NB4 (cell line): ENCODE data around the gene TRAP1.

Experiments
- DNase-seq: peaks from one replicate; pipeline ENCODE4 v3.0.0; 2010; ENCODE audit warnings: low read depth
- H3K4me3 ChIP-seq: one replicate; pipeline ENCODE4 v1.5.1; 2011; ENCODE audit warnings: mild to moderate bottlenecking, low read depth, low read length, moderate library complexity
- CTCF ChIP-seq: IDR thresholded peaks from one replicate; pipeline ENCODE4 v1.5.1; 2012; ENCODE audit warnings: low read depth, low read length
- MAX ChIP-seq: IDR thresholded peaks from 2 replicates; pipeline ENCODE4 v1.6.1; 2011; ENCODE audit warnings: low read depth, low read length
- MYC ChIP-seq: IDR thresholded peaks from 2 replicates; pipeline ENCODE4 v1.6.1; 2011; ENCODE audit warnings: low read depth, low read length
- POLR2A ChIP-seq: IDR thresholded peaks from 2 replicates; pipeline ENCODE4 v1.6.1; 2011; ENCODE audit warnings: mild to moderate bottlenecking; ENCODE audit not compliant: insufficient read length; ENCODE audit errors: extremely low read depth

The TRAP1 gene

GRCh38 chr16:3681206-3681605, 36.1 kb downstream of the TRAP1 start:
- DNase-seq = no peak
- no peak for TF ChIP-seq POLR2A
- no peak for TF ChIP-seq MAX

GRCh38 chr16:3677994-3678393, 39.3 kb downstream of the TRAP1 start:
- no peak for DNase-seq
- no peak overlapping the region for H3K4me3 ChIP-seq
- TF ChIP-seq MAX (no peak), CTCF (no peak), POLR2A (no peak), MYC (no peak)

More at GRCh38 chr16:3681206-3681605, 36.1 kb downstream of the TRAP1 start:
- H3K4me3 ChIP-seq = no peak overlapping the region

GRCh38 chr16:3675601-3676130, 41.7 kb downstream of the TRAP1 start:
- DNase-seq = no peak
- no peak for TF ChIP-seq MYC
- H3K4me3 ChIP-seq = no peak overlapping the region

- no peak for DNase-seq
- H3K4me3 ChIP-seq = no peak overlapping the region
- TF ChIP-seq CTCF = no peak
- TF ChIP-seq POLR2A = no peak
- TF ChIP-seq MYC = no peak
- no peak for TF ChIP-seq MAX
Observed at GRCh38 chr16:3674513-3675295, 42.6 kb downstream of the TRAP1 start.

GRCh38 chr16:3673676-3674377, 43.5 kb downstream of the TRAP1 start:
- no peak for DNase-seq
- no peak for TF ChIP-seq MAX
- TF ChIP-seq CTCF = no peak
- TF ChIP-seq MYC = no peak
- TF ChIP-seq POLR2A = no peak
- H3K4me3 ChIP-seq = no peak overlapping the region

- no peak for TF ChIP-seq CTCF
- TF ChIP-seq POLR2A = no peak
- no peak for TF ChIP-seq MAX
- no peak for TF ChIP-seq MYC
- H3K4me3 ChIP-seq = no peak overlapping the region
Observed at GRCh38 chr16:3673201-3673600, 44.1 kb downstream of the TRAP1 start.

More at GRCh38 chr16:3673201-3673600, 44.1 kb downstream of the TRAP1 start:
- no peak for DNase-seq
